ENCODE results near the gene NTN3.
"Not testable (repeated sequence)": the region's sequence is repeated elsewhere in the genome, so short reads cannot be mapped to it uniquely, and the experiment has no call there.

The NTN3 gene

GRCh38 chr16:2471016-2471652, at the start of gene NTN3:
Gene NTN3, plus strand, starts transcription at chr16:2471297. Its CDS starts 405 bp downstream, at chr16:2471702.
- no peak for DNase-seq

GRCh38 chr16:2422123-2422867, 48.8 kb upstream of the NTN3 start:
- peak in 1 of 2 donors; percentile 19 for DNase-seq

GRCh38 chr16:2424061-2425007, 46.8 kb upstream of the NTN3 start:
- DNase-seq, result no peak

- no peak for DNase-seq
These were observed 46.0 kb upstream of the NTN3 start for GRCh38 chr16:2425008-2425518.

- no peak for DNase-seq
These were observed 45.2 kb upstream of the NTN3 start for GRCh38 chr16:2425825-2426430.

GRCh38 chr16:2426941-2427361, 44.1 kb upstream of the NTN3 start:
- no peak for DNase-seq

GRCh38 chr16:2427526-2427925, 43.6 kb upstream of the NTN3 start:
- DNase-seq, result no peak

GRCh38 chr16:2428051-2428783, 42.9 kb upstream of the NTN3 start:
- peak in 1 of 2 donors; percentile 8 for DNase-seq

GRCh38 chr16:2428784-2429033, 42.4 kb upstream of the NTN3 start:
- DNase-seq, result no peak

GRCh38 chr16:2429034-2429770, 41.9 kb upstream of the NTN3 start, which contains the start of gene CCNF:
Gene CCNF, plus strand, starts transcription at chr16:2429447. Its CDS starts 35 bp downstream, at chr16:2429482.
- peak; percentile 97 to 99 for DNase-seq

GRCh38 chr16:2429771-2430663, 41.1 kb upstream of the NTN3 start:
- peak in 1 of 2 donors; percentile 41 for DNase-seq

GRCh38 chr16:2432286-2432685, 38.8 kb upstream of the NTN3 start:
- peak in 1 of 2 donors; percentile 7 for DNase-seq

GRCh38 chr16:2432801-2433505, 38.1 kb upstream of the NTN3 start:
- no peak for DNase-seq

- not testable (repeated sequence) for DNase-seq
These were observed 35.9 kb upstream of the NTN3 start for GRCh38 chr16:2435236-2435635.

- DNase-seq, result no peak
These were observed 35.0 kb upstream of the NTN3 start for GRCh38 chr16:2436110-2436509.

GRCh38 chr16:2437032-2437790, 33.9 kb upstream of the NTN3 start:
- no peak for DNase-seq

- no peak for DNase-seq
These were observed 33.0 kb upstream of the NTN3 start for GRCh38 chr16:2438121-2438520.

GRCh38 chr16:2439598-2439997, 31.5 kb upstream of the NTN3 start:
- DNase-seq, result no peak

All from CD4-positive, alpha-beta T cell treated with Interferon alpha-2 for 1 hour (primary cell).